Erythroblast (primary cell): Measurements from ENCODE around the gene PIANP.

ENCODE experiments used
- GATA1 ChIP-seq: IDR thresholded peaks from 2 replicates; pipeline ENCODE4 v1.6.1; 2011; ENCODE audit warnings: low read depth, mild to moderate bottlenecking, control low read depth, low read length, moderate library complexity
- POLR2A ChIP-seq: IDR thresholded peaks from 2 replicates; pipeline ENCODE4 v1.6.1; 2011; ENCODE audit warnings: mild to moderate bottlenecking, low read length

- TF ChIP-seq POLR2A: no peak
- TF ChIP-seq GATA1: no peak
Measured at GRCh38 chr12:6698352-6699046, 2.1 kb downstream of the PIANP start.
